DMS114 treated with DMSO at 0.1 percent for 48 hours (cell line): Measurements from ENCODE around the gene SMS.

Source experiments
- DNase-seq: peaks from one replicate; lab custom pipeline; 2025; ENCODE audit not compliant: unreplicated experiment; lab: John Stamatoyannopoulos, UW

Gene SMS

DNA sequence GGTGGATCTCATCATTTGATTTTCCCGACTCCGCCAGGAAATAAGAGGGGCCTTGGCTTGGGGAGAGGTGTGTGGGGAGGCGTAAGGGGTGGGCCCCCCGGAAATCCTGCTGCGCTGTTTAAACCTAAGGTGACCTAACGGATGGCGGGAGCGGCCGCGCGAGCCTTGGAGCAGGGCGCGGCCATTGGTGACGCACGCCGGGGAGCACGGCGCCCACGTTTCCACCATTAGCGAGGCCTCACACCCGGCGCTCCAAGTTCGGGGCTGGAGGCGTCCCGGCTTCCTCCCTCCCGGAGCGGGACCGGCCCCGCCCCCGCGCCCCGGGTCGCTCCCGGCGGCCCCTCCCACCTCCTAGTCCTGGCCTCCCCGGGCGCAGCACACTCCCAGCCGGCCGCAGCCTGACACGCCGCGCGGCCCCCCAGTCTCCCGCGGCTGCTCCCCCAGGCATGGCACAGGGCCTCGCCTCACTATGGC is at the start of gene SMS:
Gene SMS (plus strand): TSS at position 354 of the 474 bp plus-strand sequence. CDS start 116 bp downstream, at position 470.
- peak; percentile 27 for DNase-seq

DNA sequence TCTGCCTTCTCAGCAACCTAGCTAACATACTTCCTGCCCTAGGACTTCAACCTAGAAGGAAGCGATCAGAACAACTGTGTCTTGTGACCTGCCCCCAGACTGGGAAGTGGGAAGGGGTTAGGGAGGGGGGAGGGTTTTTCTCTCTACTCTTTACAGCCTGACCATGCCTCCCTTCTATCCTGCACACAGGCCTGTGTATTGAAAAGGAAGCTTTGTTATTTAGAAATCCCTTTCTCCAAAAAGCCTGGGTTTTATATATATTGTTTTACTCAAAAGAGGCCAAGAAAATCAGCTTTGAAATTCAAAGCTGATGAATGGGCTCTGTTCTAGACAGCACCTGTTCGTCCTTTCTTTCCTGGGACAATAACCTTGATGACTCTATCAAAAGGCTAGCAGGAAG is 35.2 kb upstream of the SMS start:
- no peak for DNase-seq

DNA sequence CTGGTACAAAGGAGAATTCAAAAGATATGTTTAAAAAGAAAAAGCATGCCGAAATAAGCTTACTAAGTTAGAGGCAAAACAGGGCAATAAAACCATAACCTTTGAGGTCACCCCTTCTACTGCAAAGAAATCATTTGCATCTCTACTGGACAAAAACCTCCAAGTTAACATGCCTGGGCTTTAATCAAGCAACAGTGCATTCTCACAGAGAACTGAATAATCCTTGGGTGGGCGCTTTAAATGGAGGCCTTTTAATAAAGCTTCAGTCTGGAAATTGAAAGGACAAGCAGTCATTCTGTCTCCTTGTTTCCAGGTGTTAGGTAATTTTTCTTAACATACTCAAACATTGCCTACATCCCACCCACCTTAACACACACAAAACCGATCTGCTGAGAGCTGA is 34.6 kb upstream of the SMS start:
- DNase-seq, result no peak

DNA sequence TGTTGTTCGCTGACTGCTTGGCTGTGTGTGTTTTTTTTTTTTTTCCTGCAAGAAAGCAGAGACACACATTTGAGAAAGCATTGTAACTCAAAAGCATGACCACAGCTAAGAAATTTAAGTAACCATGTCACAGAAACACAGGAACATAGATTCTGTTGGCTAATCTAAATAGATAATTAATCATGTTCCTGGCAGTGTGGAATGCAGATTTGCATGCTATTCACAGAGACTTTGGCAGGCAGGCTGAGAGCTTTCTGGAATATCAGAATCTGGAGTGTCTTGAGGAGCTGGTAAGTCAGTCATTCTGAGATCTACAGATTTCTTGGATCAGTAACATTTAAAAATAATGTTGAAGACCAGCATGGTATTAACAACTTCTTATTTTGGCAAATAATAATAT is 33.2 kb upstream of the SMS start:
- DNase-seq, result no peak

DNA sequence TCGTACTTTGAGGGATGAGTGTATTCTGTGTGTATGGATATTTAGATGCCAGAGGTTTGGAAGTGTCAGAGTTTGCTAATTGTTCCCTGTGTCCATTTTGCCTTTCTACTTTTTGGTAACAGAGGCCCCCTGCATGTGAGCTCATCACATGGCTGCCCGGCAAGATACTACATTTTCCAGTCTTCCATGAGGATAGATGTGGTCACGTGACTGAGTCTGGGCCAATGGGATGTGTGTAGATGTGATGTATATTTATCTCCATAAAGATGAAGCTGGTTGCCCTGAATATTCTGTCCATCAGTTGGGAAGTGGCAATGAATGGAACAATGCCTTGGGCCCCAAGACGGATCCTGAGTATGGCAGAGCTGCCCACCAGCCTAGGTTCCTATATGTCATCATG is 29.0 kb upstream of the SMS start:
- no peak for DNase-seq

DNA sequence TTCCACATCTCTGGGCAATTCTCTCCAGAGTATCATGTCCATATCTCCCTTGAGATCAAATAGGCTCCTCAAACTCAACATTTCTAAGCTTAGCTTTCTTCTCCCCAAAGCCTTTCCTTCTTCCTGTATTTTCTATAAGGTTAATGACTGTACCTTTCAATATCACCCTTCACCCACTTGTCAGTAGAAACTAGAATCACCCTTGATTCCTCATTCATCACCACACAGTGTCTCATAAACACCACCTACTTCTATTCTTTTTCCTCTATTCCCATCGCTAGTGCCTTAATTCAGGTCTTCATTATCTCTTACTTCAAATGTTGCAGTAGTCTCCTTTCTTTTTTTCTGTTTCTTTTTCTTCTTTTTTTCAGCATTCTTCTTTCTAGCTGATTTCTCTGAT is 28.3 kb upstream of the SMS start:
- no peak for DNase-seq

DNA sequence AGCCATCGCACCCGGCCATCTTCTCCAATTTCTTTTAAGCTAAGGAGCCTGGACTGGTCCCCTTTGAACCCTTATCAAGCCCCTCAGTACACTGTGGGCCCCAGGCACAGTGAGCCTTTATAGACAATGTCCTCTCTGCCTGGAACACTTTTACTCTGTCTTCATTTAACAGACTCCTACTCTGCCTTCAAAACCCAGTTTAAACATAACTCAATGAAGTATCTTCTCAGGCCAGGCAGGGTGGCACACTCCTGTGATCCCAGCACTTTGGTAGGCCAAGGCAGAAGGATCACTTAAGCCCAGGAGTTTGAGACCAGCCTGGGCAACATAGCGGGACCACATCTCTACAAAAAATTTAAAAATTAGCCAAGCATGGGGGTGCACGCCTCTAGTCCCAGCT is 27.5 kb upstream of the SMS start:
- DNase-seq, result no peak

DNA sequence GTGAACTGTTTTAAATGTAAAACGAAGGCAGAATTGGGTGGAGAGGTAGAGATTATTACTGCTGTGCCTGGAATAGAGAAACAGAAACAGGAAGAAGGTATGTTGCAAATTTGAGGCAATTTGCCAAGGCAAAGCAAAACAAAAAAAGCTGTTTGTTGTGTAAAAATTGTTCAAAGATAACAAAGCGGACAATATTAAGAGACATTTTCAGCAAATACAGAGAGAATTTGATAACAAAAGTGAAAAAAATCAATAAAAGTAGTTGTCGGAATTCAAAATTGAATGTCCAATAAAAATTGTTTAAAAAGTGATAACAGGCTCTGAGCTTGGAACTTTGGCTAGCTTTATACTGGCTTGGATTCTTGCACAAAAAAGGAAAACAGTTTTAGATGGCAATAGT is 14.4 kb upstream of the SMS start:
- DNase-seq, result peak; percentile 48

DNA sequence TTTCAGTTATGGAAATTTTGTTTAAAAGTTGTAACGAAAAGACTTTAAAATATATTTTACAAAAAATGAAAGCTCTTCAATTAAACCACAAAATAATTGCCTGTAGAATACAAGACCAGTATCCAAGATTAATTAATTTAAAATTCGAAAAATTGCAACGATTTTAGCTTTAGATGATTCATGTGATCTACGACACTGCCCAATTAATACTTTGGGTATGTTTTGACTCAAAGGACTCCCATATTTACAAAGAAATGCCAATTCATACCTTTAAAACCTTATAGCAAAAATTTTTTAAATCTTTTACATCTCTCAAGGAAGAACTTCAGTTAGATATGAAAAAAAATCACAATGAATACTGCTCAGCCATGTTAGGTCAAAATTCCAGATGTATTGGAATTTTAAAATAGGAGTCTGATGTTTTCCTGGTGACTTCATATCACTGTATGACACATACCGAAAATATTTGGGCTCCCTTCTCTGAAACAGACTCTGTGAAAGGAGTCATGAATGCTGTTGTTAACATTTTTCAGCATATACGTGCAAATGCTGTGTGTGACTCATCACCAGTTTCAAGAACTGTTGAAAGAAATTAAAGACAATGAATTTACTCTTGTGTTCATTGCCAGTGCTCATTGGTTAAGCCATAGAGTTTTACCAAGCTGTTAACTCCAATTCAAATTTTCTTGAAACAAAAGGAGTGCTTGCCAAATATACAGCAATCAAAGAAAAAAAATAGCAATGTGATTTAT is 13.8 kb upstream of the SMS start:
- peak; percentile 78 for DNase-seq

DNA sequence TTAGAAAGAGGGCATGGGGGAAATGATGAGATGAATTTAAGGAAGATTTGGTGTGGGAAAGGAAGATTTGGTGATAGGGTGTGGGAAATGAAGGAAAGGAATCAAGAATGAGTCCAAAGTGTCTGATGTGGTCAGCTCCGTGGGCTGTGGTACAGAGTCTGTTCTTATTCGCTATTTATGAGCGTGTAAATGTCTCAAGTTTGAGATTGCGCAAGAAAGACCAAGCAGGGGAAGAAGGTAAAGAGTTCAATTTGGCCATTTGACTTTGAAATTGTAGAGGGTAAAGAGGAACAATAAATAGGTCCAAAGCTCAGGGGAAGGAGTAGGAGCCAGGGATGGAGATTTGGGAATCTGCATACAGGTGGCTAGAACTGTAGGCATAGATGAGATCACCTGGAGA is 11.3 kb upstream of the SMS start:
- no peak for DNase-seq

DNA sequence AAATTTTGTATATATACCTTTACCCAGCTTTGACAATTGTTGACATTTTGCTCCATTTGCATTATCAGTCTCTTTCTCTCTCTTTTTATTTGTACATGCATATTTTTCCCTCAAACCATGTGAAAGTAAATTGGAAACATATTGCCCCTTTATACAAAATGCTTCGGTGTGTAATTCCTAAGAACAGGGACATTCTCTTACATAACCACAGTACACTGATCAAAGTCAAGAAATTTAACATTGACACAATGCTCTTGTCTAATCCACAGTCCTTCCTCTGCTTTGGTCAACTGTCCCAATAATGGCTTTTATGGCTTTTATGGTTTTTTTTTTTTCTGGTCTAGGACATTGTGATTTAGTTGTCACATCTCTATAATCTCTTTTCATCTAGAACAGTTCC is 9.5 kb upstream of the SMS start:
- DNase-seq, result no peak

DNA sequence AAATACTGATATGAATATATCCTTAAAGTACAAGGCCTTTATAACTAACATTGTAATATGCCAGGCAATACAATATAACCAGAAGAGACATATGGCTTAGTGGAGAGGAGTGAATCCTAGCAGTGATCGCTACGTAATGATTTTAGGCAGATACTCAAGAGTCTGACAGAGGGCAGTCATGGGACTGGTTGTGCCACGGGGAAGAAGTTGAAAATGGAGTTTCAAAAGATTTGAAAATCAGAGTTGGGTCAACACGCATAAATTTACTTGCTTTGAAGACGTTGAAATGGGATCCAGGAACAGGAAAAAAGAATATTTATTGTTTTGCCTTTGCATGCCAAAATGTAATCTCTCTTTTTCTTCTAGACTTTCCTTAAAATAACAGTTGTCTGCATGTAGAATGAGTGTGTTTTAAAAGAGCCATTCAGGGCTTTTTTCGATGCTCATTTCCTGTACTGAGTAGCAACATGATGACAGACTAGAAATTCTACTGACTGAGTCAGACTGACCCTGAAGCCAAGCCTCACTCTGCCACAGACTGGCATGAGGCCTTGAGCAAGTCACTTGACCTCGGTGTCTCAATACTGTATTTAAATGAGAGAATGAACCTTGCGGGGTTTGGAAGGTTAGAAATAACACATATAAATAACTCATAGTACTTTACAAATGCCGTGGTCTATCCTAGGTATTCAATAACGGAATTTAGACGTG is 8.1 kb upstream of the SMS start:
- no peak for DNase-seq

DNA sequence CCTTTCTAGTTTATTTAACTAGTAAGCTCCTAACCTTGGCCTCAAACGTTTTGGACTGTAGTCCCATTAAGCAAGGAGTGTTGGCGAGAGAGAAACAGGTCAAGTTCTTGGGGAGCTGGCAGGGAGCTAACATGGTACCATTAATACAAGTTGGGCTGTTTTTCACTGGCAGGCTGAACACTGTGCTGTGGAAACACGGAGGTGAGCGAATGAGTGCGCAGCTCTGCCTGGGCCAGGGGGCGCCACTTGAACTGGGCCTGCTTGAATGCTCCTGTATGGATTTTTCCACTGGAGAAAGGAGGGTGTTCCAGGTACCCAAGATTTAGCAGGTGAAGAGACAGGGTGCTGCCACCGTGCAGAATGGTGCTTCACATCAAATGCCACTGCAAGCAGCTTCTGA is 7.4 kb upstream of the SMS start:
- DNase-seq, result no peak

DNA sequence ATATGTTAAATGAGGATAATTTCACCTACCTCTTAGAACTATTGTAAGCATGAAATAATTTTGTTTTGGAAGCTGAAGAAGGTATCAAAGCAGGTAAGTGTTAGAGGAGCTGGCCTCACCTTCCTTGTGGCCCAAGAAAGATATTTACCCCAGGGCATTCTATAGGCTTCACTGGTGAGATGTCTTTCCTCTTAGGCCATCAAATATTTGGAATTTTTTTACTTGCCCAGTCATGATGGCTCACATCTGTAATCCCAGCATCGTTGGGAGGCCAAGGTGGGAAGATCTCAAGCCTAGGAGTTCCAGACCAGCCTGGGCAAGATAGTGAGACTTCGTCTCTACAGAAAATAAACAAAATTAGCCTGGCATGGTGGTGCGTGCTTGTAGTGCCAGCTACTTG is 6.1 kb upstream of the SMS start:
- no peak for DNase-seq

DNA sequence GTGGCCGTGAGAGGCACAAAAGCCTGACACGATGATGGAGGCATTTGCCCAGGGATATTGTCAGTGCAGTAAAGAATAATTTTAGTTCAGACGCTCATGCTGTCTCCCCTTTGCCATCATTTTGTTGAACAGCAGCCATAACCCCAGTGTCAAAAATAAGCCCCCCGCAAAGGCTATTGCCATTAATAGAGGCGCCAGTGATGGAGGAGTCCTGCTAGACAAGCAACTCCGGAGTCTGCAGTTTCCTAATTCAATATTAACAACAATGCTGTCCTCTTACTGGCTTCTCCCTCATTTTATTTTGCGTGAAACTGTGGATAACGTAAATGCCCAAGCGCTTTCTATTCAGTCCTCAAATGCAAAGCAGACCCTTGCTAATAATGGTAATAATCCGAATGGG is 603 bp upstream of the SMS start:
- DNase-seq, result no peak

DNA sequence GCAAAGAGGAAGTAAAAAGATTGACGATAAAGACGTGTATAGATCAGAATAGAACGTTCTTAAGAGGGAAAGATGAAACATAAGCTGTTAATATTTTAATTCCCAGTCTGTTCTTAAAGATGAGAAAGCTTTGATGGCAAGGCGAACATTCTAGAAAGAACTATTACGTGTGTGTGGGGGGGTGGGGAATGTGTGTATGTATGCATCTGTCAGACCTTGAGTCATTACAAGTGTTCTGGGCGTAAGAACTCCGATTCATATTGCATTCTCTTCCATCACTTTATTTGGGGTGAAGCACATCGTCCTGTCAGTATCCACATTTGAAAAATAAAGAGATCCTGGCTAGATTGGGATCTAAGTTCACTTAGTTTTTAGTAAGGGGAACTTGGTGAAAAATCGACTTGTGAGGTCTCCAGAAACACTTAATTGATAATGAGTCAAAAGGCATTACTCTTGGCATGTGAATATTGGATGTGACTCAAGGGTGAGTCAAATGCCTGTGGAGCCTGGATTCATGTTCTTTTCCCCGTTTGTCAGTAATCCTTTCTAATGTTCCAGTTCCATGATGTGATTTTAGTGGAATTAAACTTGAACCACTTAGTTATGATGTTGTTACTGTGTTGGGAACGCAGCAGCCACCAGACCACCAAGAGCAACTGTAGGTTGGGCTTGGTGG is 3.1 kb downstream of the SMS start:
- DNase-seq, result no peak

DNA sequence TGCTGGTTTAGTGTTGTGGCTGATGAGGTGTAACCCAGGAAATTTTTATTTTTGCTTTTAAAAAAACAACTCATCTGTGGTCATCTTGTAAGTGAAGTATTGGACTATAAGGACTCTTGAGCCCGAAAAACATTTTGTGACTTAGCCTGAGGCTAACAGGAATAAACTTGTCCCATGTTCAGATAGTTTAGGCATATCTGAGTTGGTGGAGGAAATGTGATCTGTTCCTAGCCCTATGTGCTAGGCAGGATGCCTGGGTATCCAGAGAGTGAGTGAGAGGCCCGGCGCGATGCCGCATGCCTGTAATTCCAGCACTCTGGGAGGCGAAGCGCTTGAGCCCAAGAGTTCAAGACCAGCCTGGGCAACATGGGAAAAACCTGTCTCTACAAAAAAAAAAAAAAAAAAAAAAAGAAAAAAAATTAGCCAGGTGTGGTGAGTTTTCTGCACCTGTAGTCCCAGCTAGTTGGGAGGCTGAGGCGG is 3.7 kb downstream of the SMS start:
- no peak for DNase-seq

DNA sequence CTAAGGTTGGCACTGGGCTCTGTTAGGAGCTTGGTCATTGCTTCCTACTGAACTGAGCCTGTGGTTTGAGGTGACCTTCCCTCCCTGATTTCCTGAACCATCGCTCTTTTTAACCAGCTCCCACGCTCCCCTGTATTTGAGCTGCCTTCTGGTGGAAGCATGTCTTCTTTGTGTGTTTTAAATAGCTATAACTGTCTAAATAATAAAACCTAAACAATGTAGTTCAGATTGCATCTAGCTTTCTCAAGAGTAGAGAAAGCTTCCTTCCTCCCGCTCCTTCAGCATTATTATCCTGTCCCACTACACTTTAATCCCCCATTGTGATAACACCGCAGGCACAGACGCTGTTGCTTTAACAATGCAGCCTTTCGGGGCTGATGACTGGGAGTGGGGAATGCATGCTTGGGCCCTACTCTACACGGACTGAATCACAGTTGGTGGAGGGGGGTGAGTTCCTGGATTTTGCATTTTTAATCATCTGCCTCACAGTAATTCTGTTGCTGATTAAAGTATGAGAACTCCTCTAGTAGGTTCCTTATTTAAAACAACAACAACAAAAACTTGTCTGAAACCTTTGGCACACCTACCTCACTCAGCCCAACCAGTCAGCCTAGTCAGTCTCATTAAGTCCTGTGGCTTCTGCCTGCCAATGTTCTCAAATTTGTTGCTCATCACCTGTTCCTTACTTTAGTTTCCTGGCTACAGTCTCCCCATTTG is 6.6 kb downstream of the SMS start:
- no peak for DNase-seq

DNA sequence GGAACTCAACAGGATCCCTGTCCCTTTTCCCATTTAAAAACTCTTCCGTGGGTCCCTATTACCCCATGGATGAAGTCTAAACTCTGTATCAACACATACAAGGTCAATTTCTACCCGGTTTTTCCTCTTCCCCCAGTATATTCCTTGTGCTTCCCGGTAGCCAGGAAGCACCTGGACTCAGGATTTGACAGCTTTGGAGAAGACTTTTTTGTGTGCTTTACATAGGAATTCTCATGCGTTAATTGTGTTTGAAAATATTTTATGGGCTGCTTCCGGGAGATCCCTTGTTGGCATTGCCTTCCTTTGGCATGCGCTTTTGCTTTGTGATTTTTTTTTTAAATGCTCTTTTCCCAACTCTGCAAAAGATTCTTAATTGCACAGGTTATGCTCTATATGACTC is 7.2 kb downstream of the SMS start:
- DNase-seq, result no peak

DNA sequence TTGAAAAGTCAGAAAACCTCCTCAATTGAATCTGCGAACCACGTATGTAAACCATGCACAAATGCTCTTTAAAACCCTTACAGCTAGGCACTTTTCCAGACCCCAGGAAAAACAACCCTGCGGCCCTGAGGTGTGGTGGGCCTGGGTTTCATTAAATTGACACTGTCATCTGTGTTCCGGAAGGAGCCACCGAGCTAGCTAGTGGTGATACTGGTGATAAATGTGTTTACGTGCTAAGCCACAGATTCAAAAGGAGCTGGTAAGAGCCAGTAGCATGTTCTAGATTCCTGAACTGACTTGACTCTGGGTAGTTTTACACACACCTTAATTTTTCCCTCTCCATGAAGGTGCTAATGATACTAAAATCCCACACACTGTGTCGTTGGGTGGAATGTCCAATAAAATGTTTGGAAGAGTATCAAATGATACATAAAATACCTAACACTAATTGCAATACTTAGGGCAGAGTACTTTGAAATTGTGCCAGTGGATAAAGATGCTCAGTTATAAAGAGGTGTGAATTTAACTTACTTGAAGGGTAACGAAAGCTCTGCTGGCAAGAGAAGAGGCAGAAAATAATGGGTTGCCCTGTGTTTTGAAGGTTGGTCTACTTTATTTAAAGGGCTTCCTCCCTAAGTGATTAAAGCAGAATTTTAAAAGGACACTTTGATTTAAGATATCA is 8.5 kb downstream of the SMS start:
- DNase-seq, result no peak

DNA sequence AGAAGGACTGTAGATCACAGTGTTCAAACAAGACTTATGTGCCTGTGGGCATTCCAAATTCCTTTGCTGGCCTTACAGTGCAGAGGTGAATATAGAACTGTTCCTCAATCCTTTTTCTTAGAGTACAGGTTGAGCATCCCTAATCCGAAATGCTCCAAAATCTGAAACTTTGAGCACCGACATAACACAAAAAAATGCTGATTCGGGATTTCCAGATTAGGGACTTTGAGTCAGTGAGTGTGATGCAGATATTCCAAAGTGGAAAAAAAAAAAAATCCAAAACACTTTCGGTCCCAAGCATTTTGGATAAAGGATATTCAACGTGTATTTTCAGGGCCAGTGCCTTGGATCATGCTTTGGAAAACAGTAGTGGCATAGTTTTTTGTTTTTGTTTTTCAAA is 9.2 kb downstream of the SMS start:
- no peak for DNase-seq
